Gastrocnemius medialis (tissue), 4 donors: Measurements from ENCODE around the gene EGLN1.

Experiments
- POLR2A ChIP-seq, 2 donors: fragments of 450-650 bp; IDR thresholded peaks; one replicate each; pipeline ENCODE4 v1.6.1; 2017; ENCODE audit warnings: antibody characterized with exemption in 2 of 2, mild to moderate bottlenecking in 2 of 2, moderate library complexity in 2 of 2
- TF ChIP-seq, protein P1 (sequence below), 5 experiments: fragments of 450-650 bp in 3 of 5; fragments of 200-600 bp in 2 of 5; sonication (generic) in 2 of 5; IDR thresholded peaks in 4 of 5; conservative IDR thresholded peaks in 1 of 5; 1 replicate in 4 of 5; 2 replicates in 1 of 5; pipeline ENCODE4 v1.5.1; 2016 to 2019; ENCODE audit warnings: antibody characterized with exemption in 5 of 5, mild to moderate bottlenecking in 3 of 5, moderate library complexity in 3 of 5

- TF ChIP-seq, protein P1, sequence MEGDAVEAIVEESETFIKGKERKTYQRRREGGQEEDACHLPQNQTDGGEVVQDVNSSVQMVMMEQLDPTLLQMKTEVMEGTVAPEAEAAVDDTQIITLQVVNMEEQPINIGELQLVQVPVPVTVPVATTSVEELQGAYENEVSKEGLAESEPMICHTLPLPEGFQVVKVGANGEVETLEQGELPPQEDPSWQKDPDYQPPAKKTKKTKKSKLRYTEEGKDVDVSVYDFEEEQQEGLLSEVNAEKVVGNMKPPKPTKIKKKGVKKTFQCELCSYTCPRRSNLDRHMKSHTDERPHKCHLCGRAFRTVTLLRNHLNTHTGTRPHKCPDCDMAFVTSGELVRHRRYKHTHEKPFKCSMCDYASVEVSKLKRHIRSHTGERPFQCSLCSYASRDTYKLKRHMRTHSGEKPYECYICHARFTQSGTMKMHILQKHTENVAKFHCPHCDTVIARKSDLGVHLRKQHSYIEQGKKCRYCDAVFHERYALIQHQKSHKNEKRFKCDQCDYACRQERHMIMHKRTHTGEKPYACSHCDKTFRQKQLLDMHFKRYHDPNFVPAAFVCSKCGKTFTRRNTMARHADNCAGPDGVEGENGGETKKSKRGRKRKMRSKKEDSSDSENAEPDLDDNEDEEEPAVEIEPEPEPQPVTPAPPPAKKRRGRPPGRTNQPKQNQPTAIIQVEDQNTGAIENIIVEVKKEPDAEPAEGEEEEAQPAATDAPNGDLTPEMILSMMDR (IDR thresholded peaks at IDR 0.05 in 4 of 5, conservative IDR thresholded peaks at IDR 0.05 in 1 of 5) = peak in 4 of 5 experiments; percentile 7 to 31 (median 18)
- peak; percentile 93 to 96 for TF ChIP-seq POLR2A (IDR thresholded peaks at IDR 0.05)
These were observed at the start of gene EGLN1 for GRCh38 chr1:231421971-231422797.
